Colonic mucosa (tissue), 4 donors: ENCODE measurements around the gene RALGPS2. TPM values are rescaled to one million over a fixed set of nuclear protein-coding genes. Genes with fewer than 3 reads are reported as not detected.

Source experiments
- DNase-seq: peaks from one replicate; pipeline ENCODE4 v3.0.0-alpha.2; 2020
- H3K27ac ChIP-seq: fragments of 200-600 bp; one replicate; pipeline ENCODE4 v1.8.0; 2021
- H3K27me3 ChIP-seq: fragments of 200-600 bp; one replicate; pipeline ENCODE4 v1.8.0; 2021
- H3K36me3 ChIP-seq: fragments of 200-600 bp; one replicate; pipeline ENCODE4 v1.8.0; 2021
- H3K4me1 ChIP-seq: fragments of 200-600 bp; one replicate; pipeline ENCODE4 v1.8.0; 2021; ENCODE audit warnings: mild to moderate bottlenecking
- H3K4me3 ChIP-seq: fragments of 200-600 bp; one replicate; pipeline ENCODE4 v1.8.0; 2021
- H3K9ac ChIP-seq, 2 donors: one replicate each; pipeline ENCODE4 v1.7.0; 2013; ENCODE audit warnings: control low read depth in 2 of 2, low read depth in 2 of 2, low read length in 2 of 2
- H3K9me3 ChIP-seq: fragments of 200-600 bp; one replicate; pipeline ENCODE4 v1.8.0; 2021
- intact Hi-C: fragments of 100-400 bp; cut with DNase I; formaldehyde crosslinking; loops from one replicate; pipeline ENCODE4 v1.14.1; 2022
- total RNA-seq, 2 donors: library from RNA; stranded (reverse); fragmentation: NEBNext Ultra II Directional in 1 of 2; extraction: Animal tissue kit (Norgen Biotek cat#: 25700) in 1 of 2; gene quantifications; one replicate each; pipeline ENCODE4 v1.2.1, GENCODE V29; 2021
- TF ChIP-seq, protein P1 (sequence below): fragments of 200-600 bp; IDR thresholded peaks from one replicate; pipeline ENCODE4 v1.8.0; 2022; ENCODE audit warnings: antibody characterized with exemption, mild to moderate bottlenecking
- donor health status: healthy.
- donor health status: DM: no; HTN: no; CAD: no.
- donor health status: DM: no; HTN: no; CAD: no.

Gene RALGPS2
- total RNA-seq, 2 donors from 2014 or later = 23.5 to 49.1 TPM

DNA sequence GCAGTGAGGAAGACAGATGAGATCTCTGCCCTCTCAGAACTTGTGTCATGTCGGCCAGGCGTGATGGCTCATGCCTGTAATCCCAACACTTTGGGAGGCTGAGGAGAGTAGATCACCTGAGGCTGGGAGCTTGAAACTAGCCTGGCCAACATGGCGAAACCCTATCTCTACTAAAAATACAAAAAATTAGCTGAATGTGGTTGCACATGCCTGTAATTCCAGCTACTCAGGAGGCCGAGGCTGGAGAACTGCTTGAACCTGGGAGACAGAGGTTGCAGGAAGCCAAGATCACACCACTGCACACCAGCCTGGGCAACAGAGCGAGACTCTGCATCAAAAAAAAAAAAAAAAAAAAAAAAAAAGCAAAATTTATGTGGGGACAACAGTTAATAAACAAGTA, 40.9 kb upstream of the RALGPS2 start:
- intact Hi-C loops = no loop called here
- TF ChIP-seq, protein P1, sequence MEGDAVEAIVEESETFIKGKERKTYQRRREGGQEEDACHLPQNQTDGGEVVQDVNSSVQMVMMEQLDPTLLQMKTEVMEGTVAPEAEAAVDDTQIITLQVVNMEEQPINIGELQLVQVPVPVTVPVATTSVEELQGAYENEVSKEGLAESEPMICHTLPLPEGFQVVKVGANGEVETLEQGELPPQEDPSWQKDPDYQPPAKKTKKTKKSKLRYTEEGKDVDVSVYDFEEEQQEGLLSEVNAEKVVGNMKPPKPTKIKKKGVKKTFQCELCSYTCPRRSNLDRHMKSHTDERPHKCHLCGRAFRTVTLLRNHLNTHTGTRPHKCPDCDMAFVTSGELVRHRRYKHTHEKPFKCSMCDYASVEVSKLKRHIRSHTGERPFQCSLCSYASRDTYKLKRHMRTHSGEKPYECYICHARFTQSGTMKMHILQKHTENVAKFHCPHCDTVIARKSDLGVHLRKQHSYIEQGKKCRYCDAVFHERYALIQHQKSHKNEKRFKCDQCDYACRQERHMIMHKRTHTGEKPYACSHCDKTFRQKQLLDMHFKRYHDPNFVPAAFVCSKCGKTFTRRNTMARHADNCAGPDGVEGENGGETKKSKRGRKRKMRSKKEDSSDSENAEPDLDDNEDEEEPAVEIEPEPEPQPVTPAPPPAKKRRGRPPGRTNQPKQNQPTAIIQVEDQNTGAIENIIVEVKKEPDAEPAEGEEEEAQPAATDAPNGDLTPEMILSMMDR = no peak
- H3K4me3 ChIP-seq = no peak overlapping the region
- H3K9me3 ChIP-seq = no peaks in the 10 kb centered on the region
- no peaks in the 10 kb centered on the region for H3K36me3 ChIP-seq
- H3K9ac ChIP-seq = no peak overlapping the region
- H3K27ac ChIP-seq = no peak overlapping the region
- no peak for DNase-seq
- no peaks in the 10 kb centered on the region for H3K4me1 ChIP-seq
- no peaks in the 10 kb centered on the region for H3K27me3 ChIP-seq

DNA sequence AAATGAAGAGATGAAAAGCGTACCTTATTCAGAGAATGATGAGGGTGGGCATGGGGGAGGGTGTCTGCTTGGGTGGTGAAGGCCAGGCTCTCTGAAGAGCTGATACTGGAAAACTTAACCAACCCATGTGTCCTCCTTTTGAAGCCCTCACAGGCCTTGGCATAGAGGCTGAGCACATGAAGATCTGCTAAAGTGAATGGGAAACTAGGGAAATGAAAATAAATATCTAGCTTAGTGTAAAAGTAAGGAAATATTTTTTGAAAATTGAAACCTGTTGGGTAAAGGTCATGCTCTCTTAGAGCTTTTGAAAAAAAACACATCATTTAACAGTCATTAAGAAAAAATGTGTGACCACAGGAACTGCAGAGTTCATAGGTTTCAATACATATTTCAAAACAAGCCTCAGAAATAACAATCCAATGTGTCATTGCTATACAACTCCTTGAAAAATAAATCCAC, 40.5 kb upstream of the RALGPS2 start:
- no peak for DNase-seq

DNA sequence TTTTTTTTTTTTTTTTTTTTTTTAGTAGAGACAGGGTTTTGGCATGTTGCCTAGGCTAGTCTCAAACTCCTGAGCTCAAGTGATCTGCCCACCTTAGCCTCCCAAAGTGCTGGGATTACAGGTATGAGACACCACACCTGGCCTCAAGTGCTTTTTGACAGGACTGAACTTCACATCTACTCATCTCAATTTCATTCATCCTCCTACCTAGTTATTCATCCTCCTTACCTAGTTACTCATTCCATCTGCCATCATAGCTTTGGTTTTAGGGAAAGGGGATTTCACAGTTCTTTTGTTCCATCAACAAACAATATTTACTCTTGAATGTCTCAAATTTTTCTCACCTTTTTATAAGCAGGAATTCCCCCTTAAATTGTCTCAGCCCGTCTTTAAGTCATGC, 38.6 kb upstream of the RALGPS2 start:
- intact Hi-C loops = no loop called here

More for the DNA sequence above, 40.5 kb upstream of the RALGPS2 start:
- H3K27me3 ChIP-seq = no peaks in the 10 kb centered on the region
- intact Hi-C loops = no loop called here
- H3K4me3 ChIP-seq = no peak overlapping the region
- H3K27ac ChIP-seq = no peak overlapping the region
- no peaks in the 10 kb centered on the region for H3K36me3 ChIP-seq
- H3K4me1 ChIP-seq = no peaks in the 10 kb centered on the region
- no peak overlapping the region for H3K9ac ChIP-seq
- TF ChIP-seq, protein P1 = no peak
- no peaks in the 10 kb centered on the region for H3K9me3 ChIP-seq

DNA sequence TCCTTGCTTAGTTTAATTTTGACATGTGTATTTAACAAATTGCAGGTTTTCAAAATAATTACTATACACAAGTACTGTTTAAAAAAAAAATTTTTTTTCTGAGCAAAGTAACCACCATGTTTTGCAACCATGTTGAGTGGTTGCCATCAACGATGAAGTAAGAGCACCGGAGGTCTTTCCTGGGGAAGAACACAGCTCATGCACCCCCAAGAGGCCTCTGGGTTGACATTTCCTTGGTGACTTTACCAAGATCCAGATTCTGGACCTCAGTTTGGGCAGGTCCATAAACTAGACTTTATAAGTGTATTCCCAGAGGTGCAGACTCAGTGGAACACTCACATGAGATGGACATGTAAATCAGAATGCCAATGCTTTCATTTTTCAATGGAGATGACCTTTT, 36.8 kb upstream of the RALGPS2 start:
- H3K9me3 ChIP-seq = no peaks in the 10 kb centered on the region
- TF ChIP-seq, protein P1 = no peak
- intact Hi-C loops = no loop called here
- no peaks in the 10 kb centered on the region for H3K4me1 ChIP-seq
- H3K27me3 ChIP-seq = no peaks in the 10 kb centered on the region
- no peak overlapping the region for H3K4me3 ChIP-seq
- H3K27ac ChIP-seq = no peak overlapping the region
- H3K9ac ChIP-seq = no peak overlapping the region
- DNase-seq = no peak
- no peaks in the 10 kb centered on the region for H3K36me3 ChIP-seq

More for the DNA sequence above, 38.6 kb upstream of the RALGPS2 start:
- Histone ChIP-seq H3K4me1 (no peaks in the 10 kb centered on the region), H3K4me3 (no peak overlapping the region), H3K36me3 (no peaks in the 10 kb centered on the region), H3K27me3 (no peaks in the 10 kb centered on the region), H3K9me3 (no peaks in the 10 kb centered on the region), H3K9ac (no peak overlapping the region), H3K27ac (no peak overlapping the region)
- DNase-seq = no peak
- TF ChIP-seq, protein P1 = no peak

DNA sequence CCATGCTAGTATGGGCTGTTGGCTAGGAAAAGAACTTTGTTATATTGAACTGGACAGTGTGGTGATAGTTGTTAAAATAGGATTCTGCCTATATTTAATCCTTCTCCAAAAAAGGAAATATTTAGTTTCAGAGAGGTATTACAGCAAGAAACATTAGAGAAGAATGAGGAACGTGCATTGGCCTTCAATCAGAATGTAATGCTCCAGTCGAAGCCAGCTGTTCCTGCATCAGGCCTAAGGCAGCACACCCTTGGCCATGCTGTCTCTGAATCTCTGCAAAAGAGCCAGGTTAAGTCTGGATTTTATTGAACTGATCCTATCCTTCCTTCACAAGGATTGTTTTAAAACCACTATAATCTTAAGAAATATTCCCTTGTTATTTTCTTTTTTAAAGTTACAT, 35.3 kb upstream of the RALGPS2 start:
- no peaks in the 10 kb centered on the region for H3K4me1 ChIP-seq
- intact Hi-C loops = no loop called here
- TF ChIP-seq, protein P1 = no peak
- H3K9ac ChIP-seq = no peak overlapping the region
- no peaks in the 10 kb centered on the region for H3K9me3 ChIP-seq
- no peaks in the 10 kb centered on the region for H3K27me3 ChIP-seq
- no peaks in the 10 kb centered on the region for H3K36me3 ChIP-seq
- DNase-seq = no peak
- no peak overlapping the region for H3K27ac ChIP-seq
- H3K4me3 ChIP-seq = no peak overlapping the region
